EH (cell line): ENCODE data around the gene METTL2B.

Experiments used
- DNase-seq: peaks from one replicate; pipeline ENCODE4 v3.0.0-alpha.2; 2015; ENCODE audit warnings: low read depth

The METTL2B gene, protein sequence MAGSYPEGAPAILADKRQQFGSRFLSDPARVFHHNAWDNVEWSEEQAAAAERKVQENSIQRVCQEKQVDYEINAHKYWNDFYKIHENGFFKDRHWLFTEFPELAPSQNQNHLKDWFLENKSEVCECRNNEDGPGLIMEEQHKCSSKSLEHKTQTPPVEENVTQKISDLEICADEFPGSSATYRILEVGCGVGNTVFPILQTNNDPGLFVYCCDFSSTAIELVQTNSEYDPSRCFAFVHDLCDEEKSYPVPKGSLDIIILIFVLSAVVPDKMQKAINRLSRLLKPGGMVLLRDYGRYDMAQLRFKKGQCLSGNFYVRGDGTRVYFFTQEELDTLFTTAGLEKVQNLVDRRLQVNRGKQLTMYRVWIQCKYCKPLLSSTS

DNA sequence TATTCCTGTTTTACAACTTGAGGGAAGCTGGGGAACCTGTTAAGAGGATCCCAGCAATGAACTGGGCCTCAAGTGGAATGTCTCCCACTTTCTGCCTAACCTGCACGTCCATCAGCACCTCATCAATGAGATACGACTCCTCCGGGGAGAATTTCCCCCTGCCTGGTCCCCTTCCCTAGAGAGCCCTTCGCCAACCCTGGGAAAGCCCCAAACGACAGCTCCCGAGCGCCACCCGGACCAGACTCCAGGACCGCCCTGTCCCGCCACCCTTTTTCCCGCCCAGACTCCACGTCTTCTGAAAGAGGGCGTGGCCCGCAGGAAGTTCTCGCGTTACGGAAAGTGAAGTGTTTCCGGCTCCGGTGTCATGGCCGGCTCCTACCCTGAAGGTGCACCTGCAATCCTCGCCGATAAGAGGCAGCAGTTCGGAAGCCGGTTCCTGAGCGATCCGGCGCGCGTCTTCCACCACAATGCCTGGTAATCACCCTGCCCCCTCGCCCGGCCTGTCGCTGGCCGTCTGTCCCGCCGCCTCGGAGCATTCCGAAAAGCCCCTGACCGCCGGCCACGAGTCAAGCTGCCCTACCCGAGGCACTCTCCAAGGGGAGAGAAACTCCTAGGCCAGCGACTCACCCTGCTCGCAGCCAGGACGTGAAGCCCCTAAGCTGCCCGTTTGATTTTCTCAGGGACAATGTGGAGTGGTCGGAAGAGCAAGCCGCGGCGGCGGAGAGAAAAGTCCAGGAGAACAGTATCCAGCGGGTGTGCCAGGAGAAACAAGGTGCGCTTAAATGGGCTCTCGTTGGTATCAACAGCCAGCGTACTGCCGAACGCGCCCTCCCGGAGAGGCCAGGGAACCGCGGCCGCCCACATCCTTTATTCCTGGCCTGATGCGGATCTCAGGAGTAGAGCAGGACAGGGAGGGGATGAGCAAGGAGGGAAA, at the start of gene METTL2B:
Gene METTL2B, plus strand, starts transcription at position 347 of the 934 bp plus-strand sequence. Its CDS starts 18 bp downstream, at position 365.
- DNase-seq = peak; percentile 93

DNA sequence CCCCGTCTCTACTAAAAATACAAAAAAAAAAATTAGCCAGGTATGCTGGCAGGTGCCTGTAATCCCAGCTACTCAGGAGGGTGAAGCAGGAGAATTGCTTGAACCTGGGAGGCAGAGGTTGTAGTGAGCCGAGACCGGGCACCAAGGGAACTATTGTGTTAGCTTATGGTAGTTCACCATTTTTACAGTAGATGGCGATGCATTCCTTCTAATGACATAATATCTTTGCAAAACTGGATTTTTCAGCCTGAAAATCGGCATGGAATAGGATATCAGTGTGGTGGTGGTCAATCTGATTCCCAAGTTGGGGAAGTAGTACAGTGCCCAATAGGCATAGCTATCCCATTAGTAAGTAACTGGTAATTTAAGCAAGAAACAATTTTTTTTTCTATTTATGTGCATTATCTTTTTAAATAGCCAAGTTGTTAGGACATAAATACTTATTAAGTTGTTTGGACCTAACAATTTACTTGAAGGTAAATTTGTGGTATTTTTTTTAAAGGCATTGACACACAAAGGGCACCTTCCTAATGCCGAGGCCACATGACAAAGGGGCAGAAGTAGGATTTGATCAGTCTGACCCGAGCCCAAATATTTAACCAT, 49.2 kb upstream of the METTL2B start:
- DNase-seq = peak; percentile 68

DNA sequence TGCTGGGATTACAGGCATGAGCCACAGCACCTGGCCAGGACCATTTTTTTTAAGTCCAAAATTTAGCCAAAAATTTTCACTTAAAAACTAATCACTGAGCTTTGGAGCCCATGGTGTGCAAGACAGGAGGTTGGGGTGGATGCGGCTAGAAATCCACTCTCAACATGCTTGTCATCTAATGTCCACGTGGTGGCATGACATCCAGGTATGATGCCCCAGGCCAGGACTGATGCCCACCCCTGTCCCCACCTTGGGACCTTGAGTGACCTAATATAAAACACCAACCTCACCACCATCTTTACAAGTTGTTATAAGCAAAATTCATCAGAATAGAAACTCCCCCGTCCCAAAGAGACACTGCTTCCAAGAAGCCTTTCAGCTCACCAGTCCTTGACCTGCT, 46.3 kb upstream of the METTL2B start:
- no peak for DNase-seq

DNA sequence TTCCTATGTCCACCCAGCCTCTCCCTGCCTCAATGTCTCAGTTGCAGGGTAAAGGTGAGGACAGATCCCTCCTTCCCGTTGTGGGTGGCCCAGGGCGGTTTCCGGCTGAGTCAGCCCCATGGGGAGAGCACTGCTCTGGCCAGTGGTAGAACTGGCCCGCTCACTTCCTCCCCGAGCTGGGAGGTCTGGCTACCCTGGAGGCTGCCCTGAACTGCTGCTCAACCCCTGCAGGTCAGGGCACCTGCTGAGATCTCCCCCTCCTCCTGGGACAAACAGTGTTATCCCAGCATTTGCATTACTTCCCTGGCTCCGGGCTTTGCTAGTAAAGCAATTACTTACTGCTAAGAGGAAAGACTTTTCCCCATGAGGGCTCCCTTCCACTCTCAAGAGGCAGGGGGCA, 45.3 kb upstream of the METTL2B start:
- DNase-seq = peak; percentile 39

DNA sequence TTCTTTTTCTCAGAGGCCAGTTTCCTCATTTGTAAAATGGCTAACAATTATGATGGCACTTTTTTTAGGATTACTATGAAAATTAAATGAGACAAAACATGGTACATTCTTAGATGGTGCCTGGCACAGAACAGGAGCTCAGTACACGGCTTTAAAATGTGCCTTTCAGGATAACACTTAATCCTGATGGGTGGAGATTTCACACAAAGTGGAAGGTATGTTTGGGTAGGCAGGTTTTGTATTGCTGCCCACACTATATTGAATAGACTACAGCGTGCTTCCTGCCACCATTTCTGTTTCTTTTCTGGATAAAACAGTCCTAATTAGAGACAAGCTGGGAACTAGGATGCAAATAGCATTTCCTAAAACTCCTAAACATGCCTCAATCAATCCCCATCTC, 44.8 kb upstream of the METTL2B start:
- no peak for DNase-seq

DNA sequence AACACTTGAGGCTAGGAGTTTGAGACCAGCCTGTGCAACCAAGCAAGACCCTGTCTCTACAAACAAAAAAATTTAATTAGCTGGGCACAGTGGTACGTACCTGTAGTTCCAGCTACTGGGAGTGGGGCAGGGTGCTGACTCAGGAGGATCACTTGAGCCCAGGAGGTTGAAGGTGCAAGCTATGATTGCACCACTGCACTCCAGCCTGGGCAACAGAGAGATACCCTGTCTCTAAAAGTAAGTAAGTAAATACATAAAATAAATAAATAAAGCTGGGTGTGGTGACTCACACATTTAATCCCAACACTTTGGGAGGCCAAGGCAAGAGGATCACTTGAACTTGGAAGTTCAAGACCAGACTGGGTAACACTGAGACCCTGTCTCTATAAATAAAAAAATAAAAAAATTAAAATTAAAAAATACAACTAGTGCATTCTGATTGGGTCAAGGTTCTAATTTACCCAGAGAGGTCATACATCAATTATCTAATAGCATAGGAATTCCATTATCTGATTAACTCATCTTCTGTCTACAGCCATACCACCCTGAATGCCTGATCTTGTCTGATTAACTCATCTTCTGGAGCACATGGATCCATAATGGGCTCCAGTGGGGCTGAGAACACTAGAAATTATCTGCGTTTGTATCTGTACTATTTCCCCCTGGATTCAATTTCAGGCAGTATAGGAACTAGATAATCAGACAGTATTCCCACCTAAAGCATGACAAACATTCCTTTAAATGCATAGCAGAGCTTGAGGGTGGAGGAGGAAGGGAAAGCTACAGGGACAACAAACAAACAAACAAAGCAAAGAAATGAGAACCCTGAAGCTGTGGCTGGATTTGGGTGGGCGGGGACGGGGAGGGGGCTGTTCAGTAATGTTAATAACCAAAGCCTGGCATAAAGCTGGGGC, 41.9 kb upstream of the METTL2B start:
- DNase-seq = no peak

DNA sequence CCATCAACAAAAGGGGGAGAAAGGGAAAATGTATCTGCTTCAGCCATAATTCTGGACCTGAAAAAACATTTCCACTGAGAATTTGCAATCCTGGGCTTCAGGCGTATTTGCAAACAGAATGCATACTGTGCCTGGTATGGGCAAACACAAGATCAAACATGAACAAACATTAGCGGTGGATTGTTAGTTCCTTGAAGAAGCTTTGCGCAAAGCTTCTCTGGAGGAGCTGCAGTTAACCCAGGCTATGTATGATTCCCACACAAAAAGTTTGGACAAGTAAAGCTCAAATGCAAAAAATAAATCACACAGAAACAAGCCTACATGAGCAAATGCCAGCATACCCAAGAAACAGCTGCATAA, 41.2 kb upstream of the METTL2B start:
- DNase-seq = no peak

DNA sequence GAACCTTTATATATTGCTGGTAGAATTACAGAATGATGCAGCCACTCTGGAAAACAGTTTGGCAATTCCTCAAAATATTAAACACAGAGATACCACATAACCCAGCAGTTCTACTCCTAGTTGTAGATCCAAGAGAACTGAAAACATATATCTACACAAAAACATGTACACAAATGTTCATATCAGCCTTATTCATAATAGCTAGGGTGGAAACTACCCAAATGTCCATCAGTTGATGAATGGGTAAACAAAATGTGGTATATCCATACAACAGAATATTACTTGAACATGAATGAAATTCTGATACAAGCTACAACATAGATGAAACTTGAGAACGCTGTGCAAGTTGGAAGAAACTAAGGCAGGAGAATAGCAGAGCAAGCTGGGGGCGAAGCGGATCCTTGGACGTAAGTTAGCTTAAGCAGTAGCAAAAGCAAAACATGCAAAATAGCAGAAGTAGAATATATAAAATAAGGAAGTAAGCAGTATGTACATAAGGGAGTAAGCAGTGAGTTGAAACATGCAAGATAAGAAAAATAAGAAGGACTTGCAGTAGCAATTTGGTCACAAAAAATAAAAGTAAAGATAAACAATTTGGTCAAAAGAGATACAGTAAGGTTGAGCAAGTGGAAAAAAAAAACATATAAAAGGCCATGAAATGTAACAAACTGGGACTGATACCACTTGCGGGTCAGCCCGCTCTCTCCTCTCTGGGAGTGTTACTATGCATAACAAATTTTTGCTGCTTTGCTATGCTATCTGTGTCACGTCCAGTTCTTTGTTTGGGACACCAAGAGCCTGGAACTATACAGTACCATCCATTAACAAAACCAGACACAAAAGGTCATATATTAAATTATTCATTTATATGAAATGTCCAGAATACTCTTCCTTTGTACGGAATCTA, 38.9 kb upstream of the METTL2B start:
- DNase-seq = no peak

DNA sequence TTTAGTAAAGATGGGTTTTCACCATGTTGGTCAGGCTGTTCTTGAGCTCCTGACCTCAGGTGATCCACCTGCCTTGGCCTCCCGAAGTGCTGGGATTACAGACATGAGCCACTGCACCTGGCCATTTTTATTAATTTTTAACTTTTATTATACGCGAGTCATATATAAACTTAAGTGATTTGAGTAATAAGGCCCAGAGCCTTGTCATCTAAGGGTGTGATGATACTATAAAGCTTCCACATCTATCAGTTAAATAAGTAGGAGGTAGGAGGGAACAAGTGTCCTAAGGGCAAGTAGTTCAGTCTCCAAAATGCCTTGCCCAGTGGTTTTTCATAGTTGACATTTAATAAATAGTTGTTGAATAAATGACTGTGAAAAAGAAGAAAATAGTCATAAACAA, 34.2 kb upstream of the METTL2B start:
- DNase-seq = no peak

DNA sequence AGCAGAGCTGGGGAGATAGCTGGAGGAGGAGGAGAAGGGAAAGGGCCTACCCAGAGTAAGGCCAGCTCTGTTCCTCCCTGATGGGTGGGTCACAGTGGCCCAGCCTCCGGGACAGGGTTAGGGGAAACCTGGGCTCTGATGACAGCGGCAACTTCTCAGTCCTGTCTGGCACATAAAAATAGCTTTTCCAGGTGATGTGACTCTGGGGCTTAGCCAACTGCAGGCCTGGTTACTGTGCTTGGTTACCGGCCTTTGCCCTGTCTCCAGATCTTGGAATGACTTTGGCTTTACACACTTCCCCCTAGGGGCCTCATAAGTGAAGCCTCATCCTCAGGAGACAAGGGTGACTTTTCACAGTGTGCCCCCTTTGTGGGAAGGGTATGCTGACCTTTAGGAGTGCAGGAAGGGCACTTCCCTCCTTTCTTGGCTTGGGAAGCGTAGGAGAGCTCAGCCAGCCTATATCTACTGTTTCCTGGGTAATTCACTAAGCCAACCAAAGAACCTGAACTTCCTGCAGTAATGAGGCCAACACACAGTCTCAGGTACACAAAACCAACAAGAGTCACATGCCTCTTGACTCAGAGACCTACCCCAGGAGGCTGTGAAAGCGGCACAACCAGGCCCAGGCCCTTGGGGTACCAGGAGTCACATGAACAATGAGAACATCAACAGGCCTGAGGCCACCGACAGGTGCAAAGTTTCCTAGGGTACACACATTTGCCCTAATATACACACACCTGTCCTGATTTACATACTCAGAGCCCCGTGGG, 32.5 kb upstream of the METTL2B start:
- DNase-seq = no peak

DNA sequence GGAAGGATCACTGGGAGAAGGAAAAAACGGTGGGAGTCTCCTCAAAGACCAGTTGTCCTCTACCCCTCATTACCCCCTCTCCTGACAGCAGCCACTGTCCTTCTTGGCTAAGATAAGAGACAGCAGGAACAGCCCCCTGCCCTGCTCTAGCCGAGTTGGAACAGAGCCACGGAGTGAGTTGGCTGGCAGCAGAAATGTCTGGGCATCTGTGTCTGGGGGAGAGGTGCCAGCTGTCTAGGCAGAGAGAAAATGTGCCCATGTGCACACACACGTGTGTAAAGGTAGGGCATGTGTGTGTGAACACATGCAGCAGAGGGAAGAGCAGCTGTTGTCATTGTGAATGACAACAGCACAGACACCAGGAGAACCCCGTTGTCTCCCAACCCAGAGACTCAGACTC, 30.2 kb upstream of the METTL2B start:
- DNase-seq = no peak

DNA sequence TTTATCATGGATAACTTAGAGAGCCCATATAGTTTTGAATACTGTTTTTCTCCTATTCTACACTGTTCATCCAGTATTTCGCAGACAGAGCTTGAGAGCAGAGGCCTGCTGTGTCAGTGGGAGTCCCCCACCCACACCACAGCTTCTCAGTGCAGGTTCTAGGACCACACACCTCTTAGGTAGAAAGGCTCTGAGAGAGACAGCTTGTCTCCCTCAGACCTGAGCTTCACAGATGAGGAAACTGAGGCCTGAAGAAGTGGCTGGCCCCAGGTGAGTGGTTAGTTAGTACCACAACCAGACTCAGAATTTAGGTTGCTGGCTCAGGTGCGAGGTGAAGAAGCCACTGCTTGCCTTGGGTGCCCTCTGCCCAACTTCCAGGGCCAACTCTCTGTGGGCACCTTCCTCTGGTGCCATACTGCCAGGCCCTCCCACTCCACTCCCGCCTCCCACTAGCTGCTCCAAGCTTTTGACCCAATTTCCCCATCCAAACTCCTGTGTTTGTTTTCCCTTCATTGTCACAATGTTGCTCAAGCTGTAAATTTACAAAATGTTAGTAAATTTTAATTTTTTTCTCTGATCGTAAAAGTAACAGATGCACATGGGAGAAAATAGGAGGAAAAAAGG, 28.5 kb upstream of the METTL2B start:
- DNase-seq = no peak

DNA sequence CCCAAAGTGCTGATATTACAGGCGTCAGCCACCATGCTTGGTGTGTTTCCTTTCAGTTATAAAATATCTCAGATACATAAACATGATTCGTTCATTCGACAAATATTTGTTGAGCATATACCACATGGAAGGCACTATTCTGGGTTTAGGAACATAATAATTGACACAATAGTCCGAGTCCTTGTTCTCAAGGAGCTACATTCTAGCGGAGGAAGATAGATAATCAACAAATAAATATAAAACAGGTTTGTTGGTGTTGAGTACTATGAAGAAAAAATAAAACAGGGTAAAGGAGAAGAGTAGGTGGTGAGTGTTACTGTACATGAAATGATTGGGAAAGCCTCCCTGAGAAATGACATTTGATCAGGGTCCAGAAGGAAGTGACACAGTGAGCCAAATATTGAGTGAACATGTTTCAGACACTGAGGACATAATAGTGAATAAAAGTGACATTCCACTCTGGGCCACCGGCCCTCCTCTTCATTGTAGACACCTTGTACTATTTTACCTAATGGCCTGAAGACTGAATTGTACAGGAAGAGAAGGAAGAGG, 27.7 kb upstream of the METTL2B start:
- DNase-seq = no peak

DNA sequence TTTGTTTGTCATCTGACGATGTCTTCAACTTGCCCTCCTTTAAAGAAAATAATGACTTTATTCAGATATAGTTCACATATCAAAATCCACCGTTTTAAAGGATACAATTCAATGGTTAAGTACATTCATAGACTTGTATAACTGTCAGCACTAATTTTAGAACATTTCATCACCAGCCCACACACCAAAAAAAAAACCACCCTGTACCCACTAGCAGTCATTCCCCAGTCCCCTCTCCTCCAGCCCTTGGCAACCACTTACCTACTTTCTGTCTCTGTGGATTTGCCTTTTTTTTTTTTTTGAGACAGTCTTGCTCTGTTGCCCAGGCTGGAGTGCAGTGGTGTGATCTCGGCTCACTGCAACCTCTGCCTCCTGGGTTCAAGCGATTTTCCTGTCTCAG, 26.1 kb upstream of the METTL2B start:
- no peak for DNase-seq

DNA sequence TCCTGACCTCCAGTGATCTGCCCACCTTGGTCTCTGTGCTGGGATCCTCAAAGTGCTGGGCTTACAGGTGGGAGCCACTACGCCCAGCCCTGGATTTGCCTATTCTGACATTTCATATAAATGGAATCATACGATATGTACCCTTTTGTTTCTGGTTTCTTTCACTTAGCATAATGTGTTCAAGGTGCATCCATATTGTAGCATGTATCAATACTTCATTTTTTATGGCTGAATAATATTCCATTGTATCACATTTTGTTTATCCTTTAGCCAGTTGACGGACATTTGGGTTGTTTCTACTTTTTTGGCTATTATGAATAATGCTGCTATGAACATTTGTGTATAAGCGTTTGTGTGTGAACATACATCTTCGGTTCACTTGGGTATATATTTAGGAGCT, 25.6 kb upstream of the METTL2B start:
- DNase-seq = no peak

DNA sequence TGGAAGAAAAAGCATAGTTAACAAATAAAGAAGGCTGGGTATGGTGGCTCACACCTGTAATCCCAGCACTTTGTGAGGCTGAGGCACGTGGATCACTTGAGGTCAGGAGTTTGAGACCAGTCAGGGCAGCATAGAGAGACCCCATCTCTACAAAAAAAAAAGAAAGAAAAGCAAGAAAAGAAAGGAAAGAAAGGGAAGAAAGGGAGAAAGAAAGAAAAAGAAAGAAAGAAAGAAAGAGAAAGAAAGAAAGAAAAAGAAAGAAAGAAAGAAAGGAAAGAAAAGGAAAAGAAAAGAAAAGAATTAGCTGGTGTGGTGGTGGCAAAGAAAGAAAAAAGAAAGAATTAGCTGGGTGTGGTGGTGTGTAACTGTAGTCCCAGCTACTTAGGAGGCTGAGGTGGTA, 24.0 kb upstream of the METTL2B start:
- DNase-seq = no peak

DNA sequence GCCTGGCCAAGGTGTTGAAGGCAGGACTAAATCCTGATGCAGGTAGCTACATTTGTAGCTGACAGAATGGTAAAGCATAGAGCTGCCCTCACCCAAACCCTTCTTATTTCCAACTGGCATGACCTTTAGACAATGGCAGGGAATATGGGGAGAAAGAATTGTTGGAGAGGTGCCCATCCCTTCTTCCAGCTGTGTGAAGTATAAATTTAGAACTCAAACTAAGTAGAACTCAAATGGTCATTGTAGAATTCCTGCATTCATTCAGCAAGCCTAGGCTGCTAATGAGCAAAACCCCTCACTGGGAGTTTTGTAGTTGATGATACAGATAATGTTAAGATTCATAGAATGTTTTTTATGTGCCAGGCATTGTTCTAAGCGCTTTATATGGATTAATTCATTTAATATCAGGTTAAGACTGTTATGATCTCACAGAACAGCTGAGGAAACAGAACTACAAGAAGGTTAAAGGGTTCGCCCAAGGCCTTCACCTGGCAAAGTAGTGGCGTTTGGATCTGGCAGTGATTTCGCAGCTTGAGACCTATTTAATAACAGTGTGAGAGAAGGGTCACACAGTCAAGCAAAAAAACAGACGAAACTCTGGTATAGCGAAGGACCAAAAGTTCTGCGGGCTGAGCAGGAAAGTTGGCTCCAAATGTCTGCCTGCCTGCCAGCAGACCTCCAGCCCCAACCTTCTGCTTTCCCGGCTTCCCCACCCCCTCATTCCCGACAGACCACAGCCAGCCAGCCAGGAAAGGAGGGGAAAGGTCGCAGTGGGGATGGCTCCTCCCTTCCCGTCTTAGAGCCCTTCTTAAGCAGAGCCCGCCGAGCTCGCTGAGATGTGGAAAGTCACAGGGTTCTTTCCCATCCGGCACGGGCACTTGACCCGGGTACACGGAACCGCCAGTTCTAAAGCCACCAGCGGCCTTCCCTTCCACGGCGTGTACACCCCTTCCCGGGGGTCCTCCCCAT, 22.4 kb upstream of the METTL2B start:
- peak; percentile 64 for DNase-seq
